ENCODE data around the gene DDN.

DDN gene

GRCh38 chr12:49031573-49032161 lies 32.5 kb upstream of the DDN start:
- Histone ChIP-seq H3K9me3 (ENCODE audit: control insufficient read depth in 2 of 2, low read length in 2 of 2) (no peaks in the 10 kb centered on the region), H3K9ac (ENCODE audit: low read depth in 1 of 2, low read length in 2 of 2) (no peak overlapping the region), H3K27me3 (ENCODE audit: control insufficient read depth in 2 of 2, insufficient read depth in 2 of 2, low read length in 2 of 2) (no peaks in the 10 kb centered on the region), H3K27ac (ENCODE audit: low read depth in 2 of 2, low read length in 2 of 2) (no peak overlapping the region), H3K36me3 (ENCODE audit: control insufficient read depth in 2 of 2, insufficient read depth in 2 of 2, low read length in 2 of 2) (peaks cover 66 to 80% of the 10 kb centered on the region in 2 donors), H3K4me1 (ENCODE audit: control insufficient read depth in 2 of 2, insufficient read depth in 2 of 2, low read length in 2 of 2) (no peaks in the 10 kb centered on the region), H3K4me3 (ENCODE audit: low read length in 2 of 2) (no peak overlapping the region)

DNA sequence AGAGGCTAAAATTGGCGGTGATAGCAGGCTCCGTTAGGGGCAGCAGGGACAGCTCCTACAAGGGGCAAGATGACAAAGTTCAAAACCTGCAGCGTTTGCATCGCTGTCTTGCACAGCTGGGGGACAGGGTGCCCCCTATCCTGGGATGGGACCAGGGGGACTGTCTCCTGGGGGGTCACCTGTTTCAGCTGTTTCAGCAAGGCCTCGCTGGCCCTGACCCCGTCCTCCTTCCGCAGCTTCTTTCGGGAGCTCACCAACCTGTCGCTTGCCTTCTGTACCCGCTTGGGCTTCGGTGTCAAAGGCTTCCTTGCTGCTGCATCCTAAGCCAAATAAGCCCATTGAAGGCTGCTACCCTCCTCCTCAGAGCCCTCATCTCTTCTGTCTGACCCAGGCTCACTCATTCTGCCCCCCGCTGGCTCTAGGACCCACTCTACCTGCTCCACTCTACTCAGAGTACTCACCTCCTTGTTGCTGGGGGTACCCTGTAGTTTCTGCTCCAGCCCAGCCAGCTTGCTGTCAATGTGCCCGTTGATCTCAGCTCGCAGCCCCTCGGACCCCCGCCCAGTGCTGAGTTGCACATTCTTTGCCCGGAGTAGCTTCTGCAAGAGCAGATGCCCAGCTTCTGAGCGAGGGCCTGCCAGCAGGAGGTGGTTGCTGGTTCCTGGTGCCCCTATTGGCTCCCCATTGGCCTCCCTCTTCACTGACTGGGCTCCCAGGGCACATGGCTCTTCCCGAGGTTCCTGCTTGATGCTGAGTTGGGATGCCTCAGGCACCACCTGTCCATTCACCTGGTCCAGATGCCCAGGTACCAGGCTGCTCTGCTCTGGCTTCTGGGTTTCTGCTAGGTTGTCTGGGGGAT lies 31.8 kb upstream of the DDN start:
- H3K27ac ChIP-seq (ENCODE audit: low read depth in 2 of 2, low read length in 2 of 2): no peak overlapping the region
- peaks cover 73 to 84% of the 10 kb centered on the region in 2 donors for H3K36me3 ChIP-seq (ENCODE audit: control insufficient read depth in 2 of 2, insufficient read depth in 2 of 2, low read length in 2 of 2)

DNA sequence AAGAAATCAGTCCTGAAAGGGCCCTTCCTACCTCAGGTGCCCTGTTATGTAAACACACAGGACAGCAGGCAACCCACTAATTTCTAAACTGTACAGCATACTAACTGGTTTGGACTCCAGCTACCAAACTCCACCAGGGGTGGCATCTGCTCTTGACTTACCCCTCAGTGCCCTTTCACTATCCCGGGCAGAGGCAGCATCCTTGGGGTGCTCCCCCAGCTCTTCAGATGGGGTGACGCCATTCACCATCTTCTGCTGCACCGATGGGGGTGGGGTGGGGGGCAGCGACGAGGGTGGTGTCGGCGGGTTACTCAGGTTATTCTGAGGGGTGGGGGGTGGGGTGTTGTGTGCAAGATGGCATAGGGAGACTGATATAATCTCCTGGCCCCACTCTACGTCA lies 30.9 kb upstream of the DDN start:
- H3K9ac ChIP-seq (ENCODE audit: low read depth in 1 of 2, low read length in 2 of 2): no peak overlapping the region
- no peaks in the 10 kb centered on the region for H3K9me3 ChIP-seq (ENCODE audit: control insufficient read depth in 2 of 2, low read length in 2 of 2)
- H3K4me1 ChIP-seq (ENCODE audit: control insufficient read depth in 2 of 2, insufficient read depth in 2 of 2, low read length in 2 of 2): no peaks in the 10 kb centered on the region
- H3K27me3 ChIP-seq (ENCODE audit: control insufficient read depth in 2 of 2, insufficient read depth in 2 of 2, low read length in 2 of 2): no peaks in the 10 kb centered on the region
- peaks cover 79 to 87% of the 10 kb centered on the region in 2 donors for H3K36me3 ChIP-seq (ENCODE audit: control insufficient read depth in 2 of 2, insufficient read depth in 2 of 2, low read length in 2 of 2)
- no peak overlapping the region for H3K4me3 ChIP-seq (ENCODE audit: low read length in 2 of 2)
- no peak overlapping the region for H3K27ac ChIP-seq (ENCODE audit: low read depth in 2 of 2, low read length in 2 of 2)

More for the DNA sequence above, 31.8 kb upstream of the DDN start:
- Histone ChIP-seq H3K4me3 (ENCODE audit: low read length in 2 of 2) (no peak overlapping the region), H3K9me3 (ENCODE audit: control insufficient read depth in 2 of 2, low read length in 2 of 2) (no peaks in the 10 kb centered on the region), H3K9ac (ENCODE audit: low read depth in 1 of 2, low read length in 2 of 2) (no peak overlapping the region), H3K27me3 (ENCODE audit: control insufficient read depth in 2 of 2, insufficient read depth in 2 of 2, low read length in 2 of 2) (no peaks in the 10 kb centered on the region), H3K4me1 (ENCODE audit: control insufficient read depth in 2 of 2, insufficient read depth in 2 of 2, low read length in 2 of 2) (no peaks in the 10 kb centered on the region)

DNA sequence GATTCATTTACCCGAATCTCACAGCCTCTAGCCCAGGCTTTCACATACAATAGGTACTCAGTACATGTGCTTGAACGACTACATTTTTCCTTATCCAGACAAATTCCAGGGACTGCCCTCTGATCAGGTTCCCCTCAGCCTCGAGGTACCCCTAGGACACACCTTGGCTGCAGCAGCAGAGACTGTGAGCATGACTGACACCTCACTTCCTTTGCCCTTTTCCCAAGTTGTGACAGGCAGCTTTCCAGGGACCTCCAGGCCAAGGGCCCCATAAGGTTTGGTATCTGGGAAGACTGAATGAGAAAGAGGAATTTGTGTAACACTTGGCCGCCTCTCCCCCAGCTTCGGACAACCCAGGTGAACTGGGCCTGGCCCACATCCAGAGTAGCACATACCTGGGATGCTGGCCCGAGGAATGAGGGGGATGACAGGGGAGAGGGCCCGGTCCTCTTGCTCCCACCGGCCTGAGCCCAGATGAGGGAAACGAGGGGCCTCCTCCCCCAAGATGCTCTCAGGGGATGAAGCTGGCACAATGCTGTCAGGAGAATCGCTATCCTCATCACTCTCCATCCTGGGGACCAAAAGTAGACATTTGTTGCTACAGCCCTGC lies 29.6 kb upstream of the DDN start:
- no peaks in the 10 kb centered on the region for H3K4me1 ChIP-seq (ENCODE audit: control insufficient read depth in 2 of 2, insufficient read depth in 2 of 2, low read length in 2 of 2)
- no peak overlapping the region for H3K9ac ChIP-seq (ENCODE audit: low read depth in 1 of 2, low read length in 2 of 2)
- peaks cover 75 to 88% of the 10 kb centered on the region in 2 donors for H3K36me3 ChIP-seq (ENCODE audit: control insufficient read depth in 2 of 2, insufficient read depth in 2 of 2, low read length in 2 of 2)
- no peak overlapping the region for H3K27ac ChIP-seq (ENCODE audit: low read depth in 2 of 2, low read length in 2 of 2)
- no peaks in the 10 kb centered on the region for H3K9me3 ChIP-seq (ENCODE audit: control insufficient read depth in 2 of 2, low read length in 2 of 2)
- no peaks in the 10 kb centered on the region for H3K27me3 ChIP-seq (ENCODE audit: control insufficient read depth in 2 of 2, insufficient read depth in 2 of 2, low read length in 2 of 2)
- H3K4me3 ChIP-seq (ENCODE audit: low read length in 2 of 2): no peak overlapping the region

DNA sequence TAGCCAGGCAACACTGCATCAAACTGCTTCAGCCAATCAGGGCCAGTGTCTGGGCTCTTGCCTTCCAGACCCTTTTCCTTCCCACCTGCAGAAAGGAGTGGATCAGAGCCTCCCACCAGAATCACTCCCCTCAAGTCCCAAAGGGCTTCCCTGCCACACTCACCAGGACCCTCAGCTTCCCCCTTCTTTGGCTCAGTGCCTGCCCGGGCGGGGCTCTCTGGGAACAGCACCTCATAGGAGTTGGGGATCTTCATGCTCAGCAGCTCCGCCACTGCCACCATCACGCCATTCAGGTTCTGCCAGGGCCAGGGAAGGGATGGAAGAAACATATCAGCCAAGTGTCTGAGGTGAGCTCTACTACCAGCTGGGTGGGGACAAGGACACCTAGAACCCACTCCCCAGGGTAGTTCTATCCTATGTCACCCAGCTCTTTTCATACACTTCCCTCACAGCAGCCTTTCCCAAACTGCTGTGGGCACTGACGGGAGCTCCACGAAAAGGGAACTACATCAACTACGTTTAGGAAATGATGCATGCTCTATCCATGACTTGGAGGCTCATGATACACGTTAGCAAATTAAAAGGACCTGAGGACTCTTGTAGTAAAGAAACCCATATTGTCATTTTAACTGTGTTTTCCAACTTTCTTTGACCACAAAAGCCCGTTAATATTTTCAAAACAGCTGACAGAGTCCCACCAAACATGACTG lies 28.8 kb upstream of the DDN start:
- H3K4me3 ChIP-seq (ENCODE audit: low read length in 2 of 2): no peak overlapping the region

GRCh38 chr12:49026678-49027480 lies 27.7 kb upstream of the DDN start:
- peaks cover 73 to 85% of the 10 kb centered on the region in 2 donors for H3K36me3 ChIP-seq (ENCODE audit: control insufficient read depth in 2 of 2, insufficient read depth in 2 of 2, low read length in 2 of 2)

More for the DNA sequence above, 28.8 kb upstream of the DDN start:
- no peak overlapping the region for H3K27ac ChIP-seq (ENCODE audit: low read depth in 2 of 2, low read length in 2 of 2)
- H3K27me3 ChIP-seq (ENCODE audit: control insufficient read depth in 2 of 2, insufficient read depth in 2 of 2, low read length in 2 of 2): no peaks in the 10 kb centered on the region
- H3K9ac ChIP-seq (ENCODE audit: low read depth in 1 of 2, low read length in 2 of 2): no peak overlapping the region
- H3K9me3 ChIP-seq (ENCODE audit: control insufficient read depth in 2 of 2, low read length in 2 of 2): no peaks in the 10 kb centered on the region
- peaks cover 73 to 84% of the 10 kb centered on the region in 2 donors for H3K36me3 ChIP-seq (ENCODE audit: control insufficient read depth in 2 of 2, insufficient read depth in 2 of 2, low read length in 2 of 2)
- H3K4me1 ChIP-seq (ENCODE audit: control insufficient read depth in 2 of 2, insufficient read depth in 2 of 2, low read length in 2 of 2): no peaks in the 10 kb centered on the region

DNA sequence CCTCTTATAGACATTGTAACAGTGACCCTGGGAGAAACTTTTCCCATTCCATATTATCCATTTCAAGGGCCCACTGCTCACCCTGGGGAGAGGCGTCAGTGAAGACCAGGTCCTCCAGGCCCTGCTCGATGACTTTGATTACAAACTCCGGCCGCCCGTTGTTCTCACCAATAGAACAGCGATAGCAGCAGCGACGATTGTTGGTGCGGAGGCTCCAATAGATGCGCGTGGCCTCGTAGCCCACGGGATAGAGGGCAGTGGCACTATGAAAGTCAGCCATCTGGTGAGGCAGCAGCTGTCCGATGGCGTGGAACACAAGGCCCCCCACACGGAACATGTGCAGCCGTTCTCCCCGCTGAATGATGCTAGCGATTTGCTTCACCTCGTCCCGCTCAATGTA lies 26.9 kb upstream of the DDN start:
- H3K36me3 ChIP-seq (ENCODE audit: control insufficient read depth in 2 of 2, insufficient read depth in 2 of 2, low read length in 2 of 2): peaks cover 71 to 82% of the 10 kb centered on the region in 2 donors
- H3K9me3 ChIP-seq (ENCODE audit: control insufficient read depth in 2 of 2, low read length in 2 of 2): no peaks in the 10 kb centered on the region
- H3K27me3 ChIP-seq (ENCODE audit: control insufficient read depth in 2 of 2, insufficient read depth in 2 of 2, low read length in 2 of 2): no peaks in the 10 kb centered on the region
- H3K9ac ChIP-seq (ENCODE audit: low read depth in 1 of 2, low read length in 2 of 2): no peak overlapping the region
- H3K4me3 ChIP-seq (ENCODE audit: low read length in 2 of 2): no peak overlapping the region
- no peaks in the 10 kb centered on the region for H3K4me1 ChIP-seq (ENCODE audit: control insufficient read depth in 2 of 2, insufficient read depth in 2 of 2, low read length in 2 of 2)
- H3K27ac ChIP-seq (ENCODE audit: low read depth in 2 of 2, low read length in 2 of 2): no peak overlapping the region

More at GRCh38 chr12:49026678-49027480, 27.7 kb upstream of the DDN start:
- Histone ChIP-seq H3K9ac (ENCODE audit: low read depth in 1 of 2, low read length in 2 of 2) (no peak overlapping the region), H3K4me3 (ENCODE audit: low read length in 2 of 2) (no peak overlapping the region), H3K27ac (ENCODE audit: low read depth in 2 of 2, low read length in 2 of 2) (no peak overlapping the region), H3K9me3 (ENCODE audit: control insufficient read depth in 2 of 2, low read length in 2 of 2) (no peaks in the 10 kb centered on the region), H3K4me1 (ENCODE audit: control insufficient read depth in 2 of 2, insufficient read depth in 2 of 2, low read length in 2 of 2) (no peaks in the 10 kb centered on the region), H3K27me3 (ENCODE audit: control insufficient read depth in 2 of 2, insufficient read depth in 2 of 2, low read length in 2 of 2) (no peaks in the 10 kb centered on the region)

GRCh38 chr12:49025463-49025862 lies 26.3 kb upstream of the DDN start:
- H3K9ac ChIP-seq (ENCODE audit: low read depth in 1 of 2, low read length in 2 of 2): no peak overlapping the region
- H3K4me1 ChIP-seq (ENCODE audit: control insufficient read depth in 2 of 2, insufficient read depth in 2 of 2, low read length in 2 of 2): no peaks in the 10 kb centered on the region
- H3K9me3 ChIP-seq (ENCODE audit: control insufficient read depth in 2 of 2, low read length in 2 of 2): no peaks in the 10 kb centered on the region
- no peak overlapping the region for H3K27ac ChIP-seq (ENCODE audit: low read depth in 2 of 2, low read length in 2 of 2)
- H3K36me3 ChIP-seq (ENCODE audit: control insufficient read depth in 2 of 2, insufficient read depth in 2 of 2, low read length in 2 of 2): peaks cover 67 to 79% of the 10 kb centered on the region in 2 donors
- H3K4me3 ChIP-seq (ENCODE audit: low read length in 2 of 2): no peak overlapping the region
- H3K27me3 ChIP-seq (ENCODE audit: control insufficient read depth in 2 of 2, insufficient read depth in 2 of 2, low read length in 2 of 2): no peaks in the 10 kb centered on the region

- Histone ChIP-seq H3K27me3 (ENCODE audit: control insufficient read depth in 2 of 2, insufficient read depth in 2 of 2, low read length in 2 of 2) (no peaks in the 10 kb centered on the region), H3K4me3 (ENCODE audit: low read length in 2 of 2) (no peak overlapping the region), H3K4me1 (ENCODE audit: control insufficient read depth in 2 of 2, insufficient read depth in 2 of 2, low read length in 2 of 2) (peaks cover 0 to under 1% of the 10 kb centered on the region in 2 donors), H3K9ac (ENCODE audit: low read depth in 1 of 2, low read length in 2 of 2) (no peak overlapping the region), H3K36me3 (ENCODE audit: control insufficient read depth in 2 of 2, insufficient read depth in 2 of 2, low read length in 2 of 2) (peaks cover 67 to 73% of the 10 kb centered on the region in 2 donors), H3K9me3 (ENCODE audit: control insufficient read depth in 2 of 2, low read length in 2 of 2) (no peaks in the 10 kb centered on the region), H3K27ac (ENCODE audit: low read depth in 2 of 2, low read length in 2 of 2) (no peak overlapping the region)
Observed at GRCh38 chr12:49024543-49024942, 25.4 kb upstream of the DDN start.

All from mucosa of rectum (tissue), 2 donors.